Uterus (tissue), 4 donors: ENCODE measurements around the gene CAPZB. TPM values are rescaled to one million over a fixed set of nuclear protein-coding genes. Genes with fewer than 3 reads are reported as not detected.
A peak's percentile ranks its signal among the peaks of the same experiment; 100 is the strongest.

Source experiments
- DNase-seq, 2 donors: peaks; one replicate each; pipeline ENCODE4 v3.0.0-alpha.2; 2019 to 2020
- H3K27ac ChIP-seq, 2 donors: fragments of 200-600 bp; sonication (generic); 1 replicate in 1 of 2; 2 replicates in 1 of 2; pipeline ENCODE4 v1.5.1; 2016 to 2018
- H3K27me3 ChIP-seq, 2 donors: fragments of 200-600 bp; sonication (generic); one replicate each; pipeline ENCODE4 v1.5.1; 2018 to 2019; ENCODE audit warnings: control low read depth in 1 of 2
- H3K36me3 ChIP-seq, 2 donors: fragments of 200-600 bp; sonication (generic); one replicate each; pipeline ENCODE4 v1.5.1; 2019; ENCODE audit warnings: control low read depth in 1 of 2
- H3K4me1 ChIP-seq, 2 donors: fragments of 200-600 bp; sonication (generic); one replicate each; pipeline ENCODE4 v1.5.1; 2018 to 2019; ENCODE audit warnings: control low read depth in 1 of 2
- H3K4me3 ChIP-seq, 2 donors: fragments of 200-600 bp; sonication (generic); 1 replicate in 1 of 2; 2 replicates in 1 of 2; pipeline ENCODE4 v1.5.1; 2018 to 2019; ENCODE audit warnings: mild to moderate bottlenecking in 1 of 2
- H3K9me3 ChIP-seq, 2 donors: fragments of 200-600 bp; sonication (generic); one replicate each; pipeline ENCODE4 v1.5.1; 2019; ENCODE audit warnings: control low read depth in 1 of 2
- POLR2A ChIP-seq, 2 donors: fragments of 450-650 bp; IDR thresholded peaks; one replicate each; pipeline ENCODE4 v1.6.1; 2016; ENCODE audit warnings: antibody characterized with exemption in 2 of 2, mild to moderate bottlenecking in 1 of 2, moderate library complexity in 1 of 2
- intact Hi-C: fragments of 100-400 bp; cut with DNase I; formaldehyde crosslinking; loops from one replicate; pipeline ENCODE4 v1.15.1; 2023; ENCODE audit warnings: low total_unique reads
- total RNA-seq, 4 donors: library from RNA; depleted of rRNA in 3 of 4; stranded (reverse); fragments of >200 nt in 3 of 4; gene quantifications; one replicate each; pipeline versions ENCODE4 v1.1.0 to v1.2.4, GENCODE V29; 2014 to 2023
- TF ChIP-seq, protein P1 (sequence below), 4 experiments: fragments of 200-600 bp in 2 of 4; fragments of 450-650 bp in 2 of 4; sonication (generic) in 2 of 4; IDR thresholded peaks; one replicate each; pipeline ENCODE4 v1.5.1; 2016 to 2019; ENCODE audit warnings: antibody characterized with exemption in 4 of 4, mild to moderate bottlenecking in 2 of 4, moderate library complexity in 1 of 4
- donor health status: DM: yes; HTN: yes; CAD: no.

CAPZB gene
- total RNA-seq, 4 donors from 2014 or later: 94.4 to 281 (median 141) TPM

DNA sequence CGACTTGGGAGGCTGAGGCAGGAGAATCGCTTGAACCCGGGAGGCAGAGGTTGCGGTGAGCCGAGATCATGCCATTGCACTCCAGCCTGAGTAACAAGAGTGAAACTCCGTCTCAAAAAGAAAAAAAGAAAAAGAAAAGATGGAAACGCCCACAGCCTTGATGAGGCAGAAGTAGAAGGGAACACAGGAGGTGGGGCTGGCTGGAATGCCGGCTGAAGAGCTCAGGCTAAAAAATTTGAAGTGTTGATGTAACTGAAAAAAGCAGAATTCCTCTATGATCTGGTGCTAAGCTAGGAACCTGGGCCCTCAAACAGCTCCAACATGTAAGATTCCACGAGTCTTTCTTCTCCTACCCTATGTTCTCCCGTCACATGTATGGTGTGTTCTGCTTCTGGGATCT is 119.6 kb downstream of the CAPZB start:
- intact Hi-C loops: no loop called here
- no peak for DNase-seq
- no peaks in the 10 kb centered on the region for H3K27me3 ChIP-seq
- no peak overlapping the region for H3K4me3 ChIP-seq
- H3K27ac ChIP-seq: peak overlapping the region; percentile 51 to 63
- peaks cover 11 to 13% of the 10 kb centered on the region in 2 donors for H3K4me1 ChIP-seq
- TF ChIP-seq, protein P1, sequence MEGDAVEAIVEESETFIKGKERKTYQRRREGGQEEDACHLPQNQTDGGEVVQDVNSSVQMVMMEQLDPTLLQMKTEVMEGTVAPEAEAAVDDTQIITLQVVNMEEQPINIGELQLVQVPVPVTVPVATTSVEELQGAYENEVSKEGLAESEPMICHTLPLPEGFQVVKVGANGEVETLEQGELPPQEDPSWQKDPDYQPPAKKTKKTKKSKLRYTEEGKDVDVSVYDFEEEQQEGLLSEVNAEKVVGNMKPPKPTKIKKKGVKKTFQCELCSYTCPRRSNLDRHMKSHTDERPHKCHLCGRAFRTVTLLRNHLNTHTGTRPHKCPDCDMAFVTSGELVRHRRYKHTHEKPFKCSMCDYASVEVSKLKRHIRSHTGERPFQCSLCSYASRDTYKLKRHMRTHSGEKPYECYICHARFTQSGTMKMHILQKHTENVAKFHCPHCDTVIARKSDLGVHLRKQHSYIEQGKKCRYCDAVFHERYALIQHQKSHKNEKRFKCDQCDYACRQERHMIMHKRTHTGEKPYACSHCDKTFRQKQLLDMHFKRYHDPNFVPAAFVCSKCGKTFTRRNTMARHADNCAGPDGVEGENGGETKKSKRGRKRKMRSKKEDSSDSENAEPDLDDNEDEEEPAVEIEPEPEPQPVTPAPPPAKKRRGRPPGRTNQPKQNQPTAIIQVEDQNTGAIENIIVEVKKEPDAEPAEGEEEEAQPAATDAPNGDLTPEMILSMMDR (IDR thresholded peaks at IDR 0.05): no peak
- TF ChIP-seq POLR2A (IDR thresholded peaks at IDR 0.05): no peak
- no peaks in the 10 kb centered on the region for H3K9me3 ChIP-seq
- H3K36me3 ChIP-seq: no peaks in the 10 kb centered on the region

DNA sequence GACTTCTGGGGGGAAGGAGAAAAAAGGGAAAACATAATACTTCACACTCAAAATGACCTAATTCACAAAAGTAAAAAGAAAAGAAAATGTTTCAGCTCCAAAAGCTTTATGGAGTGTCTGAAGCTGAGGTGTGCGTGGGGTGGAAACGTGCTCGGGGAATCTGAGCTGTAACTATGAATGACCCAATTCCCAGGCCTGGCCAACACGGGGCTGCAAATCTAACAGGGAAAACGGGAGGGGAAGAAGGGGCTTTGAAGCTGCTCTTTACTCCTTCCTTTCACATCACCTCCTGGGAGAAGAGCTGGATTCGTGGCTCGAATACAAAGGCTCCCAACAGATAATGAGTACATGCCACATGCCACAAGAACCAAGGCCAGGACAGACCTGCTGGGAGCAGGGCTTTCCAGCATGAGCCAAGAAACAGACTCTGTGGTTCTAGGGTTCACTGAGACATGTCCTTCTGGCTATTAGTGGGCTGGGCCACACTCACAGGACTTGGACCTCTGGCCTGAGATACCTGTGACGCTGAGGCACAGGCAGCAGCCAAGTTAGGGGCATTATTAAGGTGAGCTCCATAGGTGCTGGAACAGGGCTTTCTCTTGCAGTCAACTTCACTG is 121.7 kb downstream of the CAPZB start:
- intact Hi-C loops: no loop called here
- H3K27ac ChIP-seq: peak overlapping the region; percentile 63 to 75

DNA sequence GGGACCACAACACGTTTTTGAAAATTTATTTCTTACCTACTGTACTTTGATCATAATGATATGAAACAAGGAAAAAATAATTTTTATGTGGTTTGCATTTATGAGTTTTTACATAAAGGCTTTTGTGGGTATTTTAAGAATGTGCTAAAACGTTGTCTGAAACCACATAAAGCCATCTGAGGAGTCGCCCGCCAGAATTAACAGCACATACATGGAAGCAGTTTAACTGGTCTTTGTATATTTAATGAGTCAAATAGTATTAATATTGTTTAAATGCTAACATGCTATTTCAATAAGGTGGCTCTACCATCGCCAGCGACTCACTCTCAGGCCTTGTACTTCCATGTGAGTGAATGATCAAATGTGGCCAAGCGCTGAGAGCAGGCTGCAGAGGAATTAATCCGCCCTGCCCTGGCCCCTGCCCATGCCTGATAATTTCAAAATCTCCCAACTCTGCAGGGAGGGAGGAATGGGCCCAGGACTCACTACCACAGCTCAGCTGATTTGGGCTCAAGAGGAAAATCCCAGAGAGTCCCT is 123.7 kb downstream of the CAPZB start:
- no peak overlapping the region for H3K4me3 ChIP-seq
- intact Hi-C loops: no loop called here
- H3K9me3 ChIP-seq: no peaks in the 10 kb centered on the region
- TF ChIP-seq, protein P1 (IDR thresholded peaks at IDR 0.05): no peak
- no peak for TF ChIP-seq POLR2A (IDR thresholded peaks at IDR 0.05)
- no peaks in the 10 kb centered on the region for H3K27me3 ChIP-seq
- H3K27ac ChIP-seq: peak overlapping the region; percentile 55 to 63
- no peaks in the 10 kb centered on the region for H3K36me3 ChIP-seq
- peaks cover 13% of the 10 kb centered on the region in 2 donors for H3K4me1 ChIP-seq
- no peak for DNase-seq

More for the DNA sequence above, 121.7 kb downstream of the CAPZB start:
- peak in 1 of 2 donors; percentile 55 for DNase-seq
- Histone ChIP-seq H3K36me3 (no peaks in the 10 kb centered on the region), H3K4me1 (peaks cover 13% of the 10 kb centered on the region in 2 donors), H3K9me3 (no peaks in the 10 kb centered on the region), H3K27me3 (no peaks in the 10 kb centered on the region), H3K4me3 (no peak overlapping the region)
- TF ChIP-seq POLR2A (IDR thresholded peaks at IDR 0.05): no peak
- TF ChIP-seq, protein P1 (IDR thresholded peaks at IDR 0.05): no peak

DNA sequence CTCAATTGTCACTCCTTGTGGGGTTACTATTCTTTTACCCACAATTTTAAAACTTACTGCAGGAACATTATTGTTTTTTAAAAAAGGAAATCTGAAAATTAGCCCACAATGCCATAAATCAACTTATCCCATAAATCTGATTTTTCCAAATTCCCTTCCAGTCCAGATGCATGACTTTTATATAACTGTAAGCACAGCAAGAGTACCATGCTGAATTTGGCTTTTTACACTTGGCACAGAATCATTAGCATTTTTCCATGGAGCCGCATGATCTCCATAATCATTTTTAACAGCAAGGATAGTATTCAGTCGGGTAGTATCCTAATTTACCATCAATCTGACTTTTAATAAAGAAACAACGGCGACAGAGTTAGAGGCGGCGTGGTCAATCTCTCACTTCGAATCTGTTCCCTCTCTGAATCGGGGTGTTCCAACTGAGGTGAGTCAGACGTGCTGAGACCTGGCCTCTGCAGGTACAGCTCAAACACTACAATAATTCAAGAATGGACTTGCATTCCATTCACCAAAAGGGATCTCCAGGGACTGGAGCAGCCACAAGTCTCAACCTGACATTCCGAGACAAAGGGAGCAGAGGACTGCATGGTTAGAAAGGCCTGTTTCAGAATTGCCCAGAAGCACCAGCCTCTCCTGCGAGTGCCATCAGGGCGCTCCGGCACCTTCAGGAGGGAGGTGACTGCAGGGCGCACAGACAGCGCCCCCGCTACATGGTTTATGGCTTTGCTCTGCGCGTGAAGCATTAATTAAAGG is 124.3 kb downstream of the CAPZB start:
- H3K4me1 ChIP-seq: peaks cover 13% of the 10 kb centered on the region in 2 donors

More for the DNA sequence above, 124.3 kb downstream of the CAPZB start:
- Histone ChIP-seq H3K36me3 (no peaks in the 10 kb centered on the region), H3K27me3 (no peaks in the 10 kb centered on the region), H3K9me3 (no peaks in the 10 kb centered on the region), H3K4me3 (no peak overlapping the region), H3K27ac (peak overlapping the region; percentile 52 to 55)
- intact Hi-C loops: no loop called here
- no peak for DNase-seq
- TF ChIP-seq POLR2A (IDR thresholded peaks at IDR 0.05): no peak
- TF ChIP-seq, protein P1 (IDR thresholded peaks at IDR 0.05): no peak
